22Rv1 (cell line): ENCODE data around the gene UNK.

ENCODE experiments used
- H3K27ac ChIP-seq: fragments of 450-650 bp; 2 replicates; pipeline ENCODE4 v1.5.1; 2017
- CTCF ChIP-seq: fragments of 450-650 bp; IDR thresholded peaks from 2 replicates; pipeline ENCODE4 v1.5.1; 2017; ENCODE audit warnings: mild to moderate bottlenecking
- ZFX ChIP-seq: fragments of 450-650 bp; IDR thresholded peaks from 2 replicates; pipeline ENCODE4 v1.6.1; 2017; ENCODE audit warnings: antibody characterized with exemption, borderline replicate concordance

The UNK gene

GRCh38 chr17:75814900-75815373, 30.3 kb downstream of the UNK start:
- no peak overlapping the region for H3K27ac ChIP-seq
- no peak for TF ChIP-seq CTCF
- no peak for TF ChIP-seq ZFX

- H3K27ac ChIP-seq, result no peak overlapping the region
- no peak for TF ChIP-seq CTCF
- TF ChIP-seq ZFX, result no peak
These were observed 30.8 kb downstream of the UNK start for GRCh38 chr17:75815399-75815798.

- no peak overlapping the region for H3K27ac ChIP-seq
- TF ChIP-seq ZFX, result no peak
- no peak for TF ChIP-seq CTCF
These were observed 32.1 kb downstream of the UNK start for GRCh38 chr17:75816693-75817092.

GRCh38 chr17:75817571-75817970, 33.0 kb downstream of the UNK start:
- no peak overlapping the region for H3K27ac ChIP-seq
- TF ChIP-seq ZFX, result no peak
- no peak for TF ChIP-seq CTCF

- no peak for TF ChIP-seq ZFX
- TF ChIP-seq CTCF, result no peak
These were observed 33.8 kb downstream of the UNK start for GRCh38 chr17:75818326-75818885.

GRCh38 chr17:75819116-75819515, 34.5 kb downstream of the UNK start:
- TF ChIP-seq ZFX (no peak), CTCF (no peak)
- H3K27ac ChIP-seq, result no peak overlapping the region

More at GRCh38 chr17:75818326-75818885, 33.8 kb downstream of the UNK start:
- H3K27ac ChIP-seq, result no peak overlapping the region

GRCh38 chr17:75819678-75820077, 35.1 kb downstream of the UNK start:
- no peak overlapping the region for H3K27ac ChIP-seq
- TF ChIP-seq CTCF (no peak), ZFX (no peak)
